Endothelial cell of umbilical vein (primary cell): Measurements from ENCODE around the gene TMEM169. TPM values are rescaled to one million over a fixed set of nuclear protein-coding genes. Genes with fewer than 3 reads are reported as not detected.

Experiments
- BruUV-seq: library from RNA; stranded (reverse); fragments of 400-500 nt; replicated peaks from 2 replicates; lab custom pipeline; 2021; lab: Mats Ljungman, UMichigan
- CTCF ChIA-PET: fragments of 300-600, 350-600 bp; sonication (Branson Sonifier 250); formaldehyde crosslinking; loops from one replicate; lab custom pipeline; 2021; ENCODE audit warnings: antibody characterized with exemption, inconsistent platforms; lab: Charles Lee
- POLR2A ChIA-PET: fragments of 300-600, 350-600 bp; sonication (Branson Sonifier 250); formaldehyde crosslinking; loops from one replicate; lab custom pipeline; 2021; ENCODE audit warnings: antibody characterized with exemption, inconsistent platforms; lab: Charles Lee
- DNase-seq: peaks from one replicate; pipeline ENCODE4 v3.0.0-alpha.2; 2011; ENCODE audit warnings: low read depth, low spot score
- FAIRE-seq: peaks from 2 replicates; lab custom pipeline; 2011; peaks lifted over from hg19 to GRCh38; lab: Jason Lieb, UNC
- H2AFZ ChIP-seq: 2 replicates; pipeline ENCODE4 v1.6.0; 2012; ENCODE audit warnings: low read depth, low read length, control low read depth, inconsistent platforms
- H3K27ac ChIP-seq: 2 replicates; pipeline ENCODE4 v1.5.1; 2011; ENCODE audit warnings: low read depth, mild to moderate bottlenecking, control low read depth, low read length, moderate library complexity; ENCODE audit not compliant: insufficient read depth
- H3K27me3 ChIP-seq, 2 experiments: 2 replicates each; pipeline versions ENCODE4 v1.6.0 to v1.6.1; 2011; ENCODE audit warnings: low read length in 2 of 2, mixed read lengths in 1 of 2; ENCODE audit not compliant: control insufficient read depth in 2 of 2, insufficient read depth in 2 of 2
- H3K36me3 ChIP-seq, 2 experiments: 2 replicates in 1 of 2; 3 replicates in 1 of 2; pipeline ENCODE4 v1.5.1; 2011; ENCODE audit warnings: low read length in 2 of 2, mild to moderate bottlenecking in 1 of 2, moderate library complexity in 1 of 2; ENCODE audit not compliant: control insufficient read depth in 2 of 2, insufficient read depth in 2 of 2; ENCODE audit errors: extremely low read depth in 1 of 2
- H3K4me1 ChIP-seq: 3 replicates; pipeline ENCODE4 v1.5.1; 2011; ENCODE audit warnings: mild to moderate bottlenecking, low read length; ENCODE audit not compliant: control insufficient read depth, insufficient read depth; ENCODE audit errors: extremely low read depth
- H3K4me2 ChIP-seq: 2 replicates; pipeline ENCODE4 v1.6.1; 2011; ENCODE audit warnings: low read length, control low read depth, mixed read lengths; ENCODE audit not compliant: insufficient read depth
- H3K4me3 ChIP-seq, 3 experiments: fragments of 200-600 bp in 1 of 3; sonication (generic), shearing (Covaris generic) in 1 of 3; replicated peaks in 1 of 3; 2 replicates each; pipeline ENCODE4 v1.5.1; 2011 to 2016; ENCODE audit warnings: control low read depth in 3 of 3, low read length in 3 of 3, mild to moderate bottlenecking in 2 of 3, inconsistent platforms in 1 of 3, low read depth in 1 of 3, moderate library complexity in 1 of 3; ENCODE audit not compliant: insufficient read depth in 1 of 3
- H3K79me2 ChIP-seq: 2 replicates; pipeline ENCODE4 v1.6.0; 2012; ENCODE audit warnings: low read length, inconsistent platforms; ENCODE audit not compliant: control insufficient read depth, insufficient read depth
- H3K9ac ChIP-seq: replicated peaks from 2 replicates; pipeline ENCODE3; 2011; ENCODE audit warnings: low read length, control low read depth; ENCODE audit not compliant: insufficient read depth; ENCODE audit errors: extremely low read depth
- H3K9me1 ChIP-seq: replicated peaks from 3 replicates; pipeline ENCODE4 v1.6.0; 2011; ENCODE audit warnings: mild to moderate bottlenecking, low read length; ENCODE audit not compliant: control insufficient read depth, insufficient read depth; ENCODE audit errors: extremely low read depth
- H3K9me3 ChIP-seq: replicated peaks from 2 replicates; pipeline ENCODE4 v1.5.1; 2012; ENCODE audit warnings: low read length, inconsistent platforms; ENCODE audit not compliant: control insufficient read depth, insufficient read depth
- H4K20me1 ChIP-seq: replicated peaks from 2 replicates; pipeline ENCODE3; 2011; ENCODE audit warnings: mild to moderate bottlenecking, low read length; ENCODE audit not compliant: control insufficient read depth, insufficient read depth; ENCODE audit errors: extremely low read depth
- CTCF ChIP-seq, 2 donors: IDR thresholded peaks; 1 replicate in 1 of 2; 2 replicates in 1 of 2; pipeline ENCODE4 v1.5.1; 2011; ENCODE audit warnings: low read length in 2 of 2, mild to moderate bottlenecking in 2 of 2, moderate library complexity in 2 of 2, control low read depth in 1 of 2, inconsistent platforms in 1 of 2, low read depth in 1 of 2; ENCODE audit not compliant: insufficient read depth in 1 of 2; ENCODE audit errors: extremely low read depth in 1 of 2
- EZH2 ChIP-seq: IDR thresholded peaks from 2 replicates; pipeline ENCODE4 v1.6.1; 2012; ENCODE audit warnings: borderline replicate concordance, low read depth, mild to moderate bottlenecking, moderate library complexity, low read length, inconsistent platforms; ENCODE audit not compliant: severe bottlenecking
- FOS ChIP-seq: IDR thresholded peaks from 2 replicates; pipeline ENCODE4 v1.6.1; 2011; ENCODE audit warnings: mild to moderate bottlenecking, low read length, moderate library complexity, borderline replicate concordance; ENCODE audit not compliant: insufficient read depth
- GATA2 ChIP-seq: IDR thresholded peaks from 2 replicates; pipeline ENCODE4 v1.7.0; 2011; ENCODE audit warnings: low read depth, mild to moderate bottlenecking, moderate library complexity, mixed read lengths, low read length; ENCODE audit not compliant: insufficient read length, insufficient read depth
- JUN ChIP-seq: IDR thresholded peaks from 2 replicates; pipeline ENCODE4 v1.6.1; 2011; ENCODE audit warnings: borderline replicate concordance, low read depth; ENCODE audit not compliant: insufficient read length, insufficient read depth
- MAX ChIP-seq: IDR thresholded peaks from 2 replicates; pipeline ENCODE4 v1.6.1; 2011; ENCODE audit not compliant: insufficient read depth, insufficient read length
- MYC ChIP-seq: IDR thresholded peaks from one replicate; pipeline ENCODE4 v1.6.1; 2011; ENCODE audit warnings: mild to moderate bottlenecking, low read depth, low read length
- POLR2A ChIP-seq: IDR thresholded peaks from 2 replicates; pipeline ENCODE4 v1.6.1; 2012; ENCODE audit warnings: low read depth, mild to moderate bottlenecking, control low read depth, low read length
- POLR2AphosphoS5 ChIP-seq: IDR thresholded peaks from 2 replicates; pipeline ENCODE4 v1.6.1; 2012; ENCODE audit warnings: low read depth, mild to moderate bottlenecking, control low read depth, low read length, moderate library complexity; ENCODE audit not compliant: insufficient read depth
- dilution Hi-C: fragments of 300-500 bp; cut with MboI; formaldehyde crosslinking; loops from one replicate; pipeline ENCODE4 v1.15.0; 2019; ENCODE audit warnings: low sequenced_read_pairs; ENCODE audit not compliant: extremely low pct_ligation_motif_present
- intact Hi-C: fragments of 100-400 bp; cut with micrococcal nuclease; formaldehyde crosslinking; loops from one replicate; pipeline ENCODE4 v1.10.0; 2022
- polyA plus RNA-seq, 4 experiments: library from polyadenylated mRNA; depleted of rRNA in 3 of 4; stranded (reverse) in 3 of 4; unstranded in 1 of 4; fragments of >200 nt; gene quantifications; 2 replicates each; pipeline versions ENCODE4 v1.2.1 to v1.2.3, GENCODE V29; 2011 to 2012; ENCODE audit warnings: missing spikeins in 1 of 4
- total RNA-seq: library from RNA; stranded (reverse); gene quantifications from 2 replicates; pipeline ENCODE4 v1.2.3, GENCODE V29; 2021

The TMEM169 gene
- total and polyA plus RNA-seq, 2 donors (not counting 3 experiments of a cell fraction or from before 2014, with no cell fraction given) = 0.20 TPM; not detected in 1

GRCh38 chr2:216051350-216051749, 30.4 kb upstream of the TMEM169 start:
- no peak overlapping the region for H2AFZ ChIP-seq
- intact Hi-C loops (no loop called here), dilution Hi-C loops (no loop called here)
- no peaks in the 10 kb centered on the region for H3K27me3 ChIP-seq
- H3K9me3 ChIP-seq = no peaks in the 10 kb centered on the region
- no peaks in the 10 kb centered on the region for H3K36me3 ChIP-seq
- H3K9ac ChIP-seq = no peak overlapping the region
- H3K4me3 ChIP-seq = no peak overlapping the region
- no peak overlapping the region for H3K4me2 ChIP-seq
- no peaks in the 10 kb centered on the region for H3K9me1 ChIP-seq
- H3K79me2 ChIP-seq = no peaks in the 10 kb centered on the region
- no peak overlapping the region for H3K27ac ChIP-seq
- POLR2A ChIA-PET = no interaction called here
- no peaks in the 10 kb centered on the region for H4K20me1 ChIP-seq
- DNase-seq = no peak
- TF ChIP-seq MAX (no peak), POLR2A (no peak), FOS (no peak), JUN (no peak), CTCF (IDR thresholded peaks at IDR 0.05; ENCODE audit: extremely low read depth in 1 of 2, insufficient read depth in 1 of 2, low read depth in 1 of 2, low read length in 2 of 2) (no peak), EZH2 (no peak), POLR2AphosphoS5 (no peak), MYC (no peak), GATA2 (no peak)
- FAIRE-seq = no peak
- BruUV-seq = no TSS peak
- H3K4me1 ChIP-seq = no peaks in the 10 kb centered on the region
- CTCF ChIA-PET = interaction anchor here (0.9 to 1.0 kb wide), 2 partner anchors 11 to 17 kb away, joined by 3 to 4 read pairs; no protein-coding TSS in a partner anchor
